Endothelial cell of umbilical vein (primary cell): ENCODE results near the gene SLC49A3. TPM values are rescaled to one million over a fixed set of nuclear protein-coding genes. Genes with fewer than 3 reads are reported as not detected.

Experiments used
- BruUV-seq: library from RNA; stranded (reverse); fragments of 400-500 nt; replicated peaks from 2 replicates; lab custom pipeline; 2021; lab: Mats Ljungman, UMichigan
- CTCF ChIA-PET: fragments of 300-600, 350-600 bp; sonication (Branson Sonifier 250); formaldehyde crosslinking; loops from one replicate; lab custom pipeline; 2021; ENCODE audit warnings: antibody characterized with exemption, inconsistent platforms; lab: Charles Lee
- POLR2A ChIA-PET: fragments of 300-600, 350-600 bp; sonication (Branson Sonifier 250); formaldehyde crosslinking; loops from one replicate; lab custom pipeline; 2021; ENCODE audit warnings: antibody characterized with exemption, inconsistent platforms; lab: Charles Lee
- DNase-seq: peaks from one replicate; pipeline ENCODE4 v3.0.0-alpha.2; 2011; ENCODE audit warnings: low read depth, low spot score
- FAIRE-seq: peaks from 2 replicates; lab custom pipeline; 2011; peaks lifted over from hg19 to GRCh38; lab: Jason Lieb, UNC
- H2AFZ ChIP-seq: 2 replicates; pipeline ENCODE4 v1.6.0; 2012; ENCODE audit warnings: low read depth, low read length, control low read depth, inconsistent platforms
- H3K27ac ChIP-seq: 2 replicates; pipeline ENCODE4 v1.5.1; 2011; ENCODE audit warnings: low read depth, mild to moderate bottlenecking, control low read depth, low read length, moderate library complexity; ENCODE audit not compliant: insufficient read depth
- H3K27me3 ChIP-seq, 2 experiments: 2 replicates each; pipeline versions ENCODE4 v1.6.0 to v1.6.1; 2011; ENCODE audit warnings: low read length in 2 of 2, mixed read lengths in 1 of 2; ENCODE audit not compliant: control insufficient read depth in 2 of 2, insufficient read depth in 2 of 2
- H3K36me3 ChIP-seq, 2 experiments: 2 replicates in 1 of 2; 3 replicates in 1 of 2; pipeline ENCODE4 v1.5.1; 2011; ENCODE audit warnings: low read length in 2 of 2, mild to moderate bottlenecking in 1 of 2, moderate library complexity in 1 of 2; ENCODE audit not compliant: control insufficient read depth in 2 of 2, insufficient read depth in 2 of 2; ENCODE audit errors: extremely low read depth in 1 of 2
- H3K4me1 ChIP-seq: 3 replicates; pipeline ENCODE4 v1.5.1; 2011; ENCODE audit warnings: mild to moderate bottlenecking, low read length; ENCODE audit not compliant: control insufficient read depth, insufficient read depth; ENCODE audit errors: extremely low read depth
- H3K4me2 ChIP-seq: 2 replicates; pipeline ENCODE4 v1.6.1; 2011; ENCODE audit warnings: low read length, control low read depth, mixed read lengths; ENCODE audit not compliant: insufficient read depth
- H3K4me3 ChIP-seq, 3 experiments: fragments of 200-600 bp in 1 of 3; sonication (generic), shearing (Covaris generic) in 1 of 3; replicated peaks in 1 of 3; 2 replicates each; pipeline ENCODE4 v1.5.1; 2011 to 2016; ENCODE audit warnings: control low read depth in 3 of 3, low read length in 3 of 3, mild to moderate bottlenecking in 2 of 3, inconsistent platforms in 1 of 3, low read depth in 1 of 3, moderate library complexity in 1 of 3; ENCODE audit not compliant: insufficient read depth in 1 of 3
- H3K79me2 ChIP-seq: 2 replicates; pipeline ENCODE4 v1.6.0; 2012; ENCODE audit warnings: low read length, inconsistent platforms; ENCODE audit not compliant: control insufficient read depth, insufficient read depth
- H3K9ac ChIP-seq: replicated peaks from 2 replicates; pipeline ENCODE3; 2011; ENCODE audit warnings: low read length, control low read depth; ENCODE audit not compliant: insufficient read depth; ENCODE audit errors: extremely low read depth
- H3K9me1 ChIP-seq: replicated peaks from 3 replicates; pipeline ENCODE4 v1.6.0; 2011; ENCODE audit warnings: mild to moderate bottlenecking, low read length; ENCODE audit not compliant: control insufficient read depth, insufficient read depth; ENCODE audit errors: extremely low read depth
- H3K9me3 ChIP-seq: replicated peaks from 2 replicates; pipeline ENCODE4 v1.5.1; 2012; ENCODE audit warnings: low read length, inconsistent platforms; ENCODE audit not compliant: control insufficient read depth, insufficient read depth
- H4K20me1 ChIP-seq: replicated peaks from 2 replicates; pipeline ENCODE3; 2011; ENCODE audit warnings: mild to moderate bottlenecking, low read length; ENCODE audit not compliant: control insufficient read depth, insufficient read depth; ENCODE audit errors: extremely low read depth
- CTCF ChIP-seq, 2 donors: IDR thresholded peaks; 1 replicate in 1 of 2; 2 replicates in 1 of 2; pipeline ENCODE4 v1.5.1; 2011; ENCODE audit warnings: low read length in 2 of 2, mild to moderate bottlenecking in 2 of 2, moderate library complexity in 2 of 2, control low read depth in 1 of 2, inconsistent platforms in 1 of 2, low read depth in 1 of 2; ENCODE audit not compliant: insufficient read depth in 1 of 2; ENCODE audit errors: extremely low read depth in 1 of 2
- EZH2 ChIP-seq: IDR thresholded peaks from 2 replicates; pipeline ENCODE4 v1.6.1; 2012; ENCODE audit warnings: borderline replicate concordance, low read depth, mild to moderate bottlenecking, moderate library complexity, low read length, inconsistent platforms; ENCODE audit not compliant: severe bottlenecking
- FOS ChIP-seq: IDR thresholded peaks from 2 replicates; pipeline ENCODE4 v1.6.1; 2011; ENCODE audit warnings: mild to moderate bottlenecking, low read length, moderate library complexity, borderline replicate concordance; ENCODE audit not compliant: insufficient read depth
- GATA2 ChIP-seq: IDR thresholded peaks from 2 replicates; pipeline ENCODE4 v1.7.0; 2011; ENCODE audit warnings: low read depth, mild to moderate bottlenecking, moderate library complexity, mixed read lengths, low read length; ENCODE audit not compliant: insufficient read length, insufficient read depth
- JUN ChIP-seq: IDR thresholded peaks from 2 replicates; pipeline ENCODE4 v1.6.1; 2011; ENCODE audit warnings: borderline replicate concordance, low read depth; ENCODE audit not compliant: insufficient read length, insufficient read depth
- MAX ChIP-seq: IDR thresholded peaks from 2 replicates; pipeline ENCODE4 v1.6.1; 2011; ENCODE audit not compliant: insufficient read depth, insufficient read length
- MYC ChIP-seq: IDR thresholded peaks from one replicate; pipeline ENCODE4 v1.6.1; 2011; ENCODE audit warnings: mild to moderate bottlenecking, low read depth, low read length
- POLR2A ChIP-seq: IDR thresholded peaks from 2 replicates; pipeline ENCODE4 v1.6.1; 2012; ENCODE audit warnings: low read depth, mild to moderate bottlenecking, control low read depth, low read length
- POLR2AphosphoS5 ChIP-seq: IDR thresholded peaks from 2 replicates; pipeline ENCODE4 v1.6.1; 2012; ENCODE audit warnings: low read depth, mild to moderate bottlenecking, control low read depth, low read length, moderate library complexity; ENCODE audit not compliant: insufficient read depth
- dilution Hi-C: fragments of 300-500 bp; cut with MboI; formaldehyde crosslinking; loops from one replicate; pipeline ENCODE4 v1.15.0; 2019; ENCODE audit warnings: low sequenced_read_pairs; ENCODE audit not compliant: extremely low pct_ligation_motif_present
- intact Hi-C: fragments of 100-400 bp; cut with micrococcal nuclease; formaldehyde crosslinking; loops from one replicate; pipeline ENCODE4 v1.10.0; 2022
- polyA plus RNA-seq, 4 experiments: library from polyadenylated mRNA; depleted of rRNA in 3 of 4; stranded (reverse) in 3 of 4; unstranded in 1 of 4; fragments of >200 nt; gene quantifications; 2 replicates each; pipeline versions ENCODE4 v1.2.1 to v1.2.3, GENCODE V29; 2011 to 2012; ENCODE audit warnings: missing spikeins in 1 of 4
- total RNA-seq: library from RNA; stranded (reverse); gene quantifications from 2 replicates; pipeline ENCODE4 v1.2.3, GENCODE V29; 2021

SLC49A3 gene
- total and polyA plus RNA-seq, 2 donors (not counting 3 experiments of a cell fraction or from before 2014, with no cell fraction given) = 4.2 to 11.5 TPM

- Histone ChIP-seq H3K4me2 (no peak overlapping the region), H4K20me1 (peaks cover 8% of the 10 kb centered on the region), H3K4me1 (peaks cover 14% of the 10 kb centered on the region), H3K9ac (no peak overlapping the region), H3K27me3 (no peaks in the 10 kb centered on the region), H3K36me3 (peaks cover 2 to 9% of the 10 kb centered on the region in 2 experiments), H3K9me3 (no peaks in the 10 kb centered on the region), H3K4me3 (no peak overlapping the region), H3K79me2 (peaks cover 85% of the 10 kb centered on the region), H2AFZ (no peak overlapping the region), H3K9me1 (no peaks in the 10 kb centered on the region), H3K27ac (no peak overlapping the region)
- ChIA-PET CTCF (interaction anchor here (0.6 to 1.7 kb wide), 3 partner anchors 9 to 26 kb away, joined by 3 to 9 read pairs (median 4); no protein-coding TSS in a partner anchor), POLR2A (no interaction called here)
- BruUV-seq = no TSS peak
- FAIRE-seq (no peak), DNase-seq (no peak)
- intact Hi-C loops = no loop called here
- no peak for TF ChIP-seq JUN
- no peak for TF ChIP-seq GATA2
- no peak for TF ChIP-seq EZH2
- no peak for TF ChIP-seq POLR2AphosphoS5
- TF ChIP-seq MYC = no peak
- no peak for TF ChIP-seq FOS
- dilution Hi-C loops = no loop called here
Measured at GRCh38 chr4:710116-710515, 21.2 kb upstream of the SLC49A3 start.

GRCh38 chr4:709348-709747, 20.4 kb upstream of the SLC49A3 start:
- intact Hi-C loops (no loop called here), dilution Hi-C loops (no loop called here)
- FAIRE-seq (no peak), DNase-seq (no peak)
- H3K4me2 ChIP-seq = no peak overlapping the region
- H3K36me3 ChIP-seq = peaks cover 2 to 6% of the 10 kb centered on the region in 2 experiments
- H3K27me3 ChIP-seq = no peaks in the 10 kb centered on the region
- peaks cover 77% of the 10 kb centered on the region for H3K79me2 ChIP-seq
- H3K9ac ChIP-seq = no peak overlapping the region
- H3K9me3 ChIP-seq = no peaks in the 10 kb centered on the region
- H2AFZ ChIP-seq = no peak overlapping the region
- no peaks in the 10 kb centered on the region for H3K9me1 ChIP-seq
- no TSS peak for BruUV-seq
- TF ChIP-seq FOS = no peak
- no peak for TF ChIP-seq POLR2AphosphoS5
- no peak for TF ChIP-seq EZH2
- TF ChIP-seq POLR2A = no peak
- TF ChIP-seq GATA2 = no peak
- TF ChIP-seq CTCF (IDR thresholded peaks at IDR 0.05; ENCODE audit: extremely low read depth in 1 of 2, insufficient read depth in 1 of 2, low read depth in 1 of 2, low read length in 2 of 2) = no peak
- TF ChIP-seq MAX = no peak
- no peak for TF ChIP-seq MYC
- TF ChIP-seq JUN = no peak
- H3K27ac ChIP-seq = no peak overlapping the region
- peaks cover 8% of the 10 kb centered on the region for H4K20me1 ChIP-seq
- no peak overlapping the region for H3K4me3 ChIP-seq
- ChIA-PET CTCF (interaction anchor here (0.6 to 1.7 kb wide), 3 partner anchors 10 to 25 kb away, joined by 3 to 9 read pairs (median 4); no protein-coding TSS in a partner anchor), POLR2A (no interaction called here)
- H3K4me1 ChIP-seq = peaks cover 14% of the 10 kb centered on the region
